K562 (cell line): Measurements from ENCODE around the gene CAPN10. TPM values are rescaled to one million over a fixed set of nuclear protein-coding genes. Genes with fewer than 3 reads are reported as not detected.

Experiments
- ATF4 ChIP-seq: fragments of 450-650 bp; formaldehyde crosslinking; IDR thresholded peaks from 2 replicates; pipeline ENCODE4 v1.4.0; 2022; ENCODE audit warnings: mild to moderate bottlenecking, moderate library complexity
- ETV5 ChIP-seq: sonication (generic); formaldehyde crosslinking; IDR thresholded peaks from 2 replicates; pipeline ENCODE4 v1.4.0; 2020; ENCODE audit warnings: low read depth, mild to moderate bottlenecking, missing genetic modification reagents
- FOSL1 ChIP-seq: fragments of 200-800 bp; sonication (Bioruptor generic); conservative IDR thresholded peaks from 2 replicates; pipeline ENCODE4 v1.6.1; 2016; ENCODE audit warnings: missing genetic modification characterization, missing compliant biosample characterization
- FOXA1 ChIP-seq: fragments of 450-650 bp; IDR thresholded peaks from 2 replicates; pipeline ENCODE4 v1.6.1; 2016; ENCODE audit warnings: mild to moderate bottlenecking, borderline replicate concordance
- FOXM1 ChIP-seq, 2 experiments: fragments of 450-650 bp in 1 of 2; sonication (generic) in 1 of 2; formaldehyde crosslinking in 1 of 2; IDR thresholded peaks; 2 replicates each; pipeline versions ENCODE4 v1.6.1 to v1.9.0; 2017 to 2022; ENCODE audit warnings: low read depth in 2 of 2, mild to moderate bottlenecking in 2 of 2, missing genetic modification reagents in 1 of 2, moderate library complexity in 1 of 2
- FUS ChIP-seq: fragments of 200-400 bp; formaldehyde crosslinking; optimal IDR thresholded peaks from 2 replicates; pipeline ENCODE3; 2017; ENCODE audit warnings: low read depth, low read length
- HBP1 ChIP-seq: fragments of 450-650 bp; formaldehyde crosslinking; IDR thresholded peaks from 2 replicates; pipeline ENCODE4 v1.4.0; 2022; ENCODE audit warnings: missing genetic modification characterization
- HDGF ChIP-seq: fragments of 450-650 bp; IDR thresholded peaks from 2 replicates; pipeline ENCODE4 v1.6.1; 2016
- HSF4 ChIP-seq: fragments of 250-450 bp; sonication (Bioruptor Pico); IDR thresholded peaks from 2 replicates; pipeline ENCODE4 v2.1.2; 2022; ENCODE audit warnings: mild to moderate bottlenecking, moderate library complexity, borderline replicate concordance
- JUNB ChIP-seq: fragments of 450-650 bp; formaldehyde crosslinking; conservative IDR thresholded peaks from 2 replicates; pipeline ENCODE4 v1.4.0; 2020; ENCODE audit warnings: mild to moderate bottlenecking
- JUND ChIP-seq, 2 experiments: IDR thresholded peaks; 2 replicates in 1 of 2; 3 replicates in 1 of 2; pipeline ENCODE4 v1.6.1; 2011; ENCODE audit warnings: borderline replicate concordance in 2 of 2, low read depth in 2 of 2, low read length in 2 of 2, improper control_type of control experiment in 1 of 2, missing biosample characterization in 1 of 2, missing genetic modification characterization in 1 of 2, missing genetic modification reagents in 1 of 2
- KAT8 ChIP-seq: fragments of 450-650 bp; IDR thresholded peaks from 2 replicates; pipeline ENCODE4 v1.6.1; 2016; ENCODE audit warnings: low read depth, mild to moderate bottlenecking
- MECOM ChIP-seq: fragments of 250-450 bp; sonication (Bioruptor Pico); IDR thresholded peaks from 2 replicates; pipeline ENCODE4 v1.8.0; 2022; ENCODE audit warnings: inconsistent platforms
- MEIS2 ChIP-seq: fragments of 450-650 bp; IDR thresholded peaks from 2 replicates; pipeline ENCODE4 v1.6.1; 2014; ENCODE audit warnings: mild to moderate bottlenecking; ENCODE audit not compliant: partially characterized antibody
- NONO ChIP-seq, 2 experiments: fragments of 200-400 bp in 1 of 2; fragments of 450-650 bp in 1 of 2; formaldehyde crosslinking in 1 of 2; IDR thresholded peaks; 2 replicates each; pipeline ENCODE4 v1.6.1; 2017; ENCODE audit warnings: low read depth in 2 of 2, mild to moderate bottlenecking in 2 of 2, moderate library complexity in 2 of 2, low read length in 1 of 2
- PCBP1 ChIP-seq: fragments of 200-400 bp; formaldehyde crosslinking; IDR thresholded peaks from 2 replicates; pipeline ENCODE4 v1.6.1; 2018; ENCODE audit warnings: mild to moderate bottlenecking, low read depth, low read length; ENCODE audit not compliant: poor library complexity, severe bottlenecking
- PYGO2 ChIP-seq: fragments of 450-650 bp; IDR thresholded peaks from 2 replicates; pipeline ENCODE4 v1.6.1; 2016; ENCODE audit warnings: mild to moderate bottlenecking, missing genetic modification characterization, moderate library complexity, missing compliant biosample characterization
- RBM15 ChIP-seq: fragments of 200-400 bp; formaldehyde crosslinking; IDR thresholded peaks from 2 replicates; pipeline ENCODE4 v1.6.1; 2018; ENCODE audit warnings: mild to moderate bottlenecking, low read length, moderate library complexity; ENCODE audit not compliant: insufficient read depth
- RBM25 ChIP-seq: fragments of 200-400 bp; formaldehyde crosslinking; IDR thresholded peaks from 2 replicates; pipeline ENCODE4 v1.6.1; 2018; ENCODE audit warnings: low read length, low read depth, moderate library complexity; ENCODE audit not compliant: severe bottlenecking
- RFX5 ChIP-seq: IDR thresholded peaks from 2 replicates; pipeline ENCODE4 v1.6.1; 2011; ENCODE audit warnings: low read depth, mild to moderate bottlenecking, improper control_type of control experiment, low read length
- TAF1 ChIP-seq: IDR thresholded peaks from 2 replicates; pipeline ENCODE4 v1.6.1; 2011; ENCODE audit warnings: mild to moderate bottlenecking, low read length, moderate library complexity; ENCODE audit not compliant: insufficient read depth, control insufficient read depth, severe bottlenecking; ENCODE audit errors: extremely low read depth
- TAL1 ChIP-seq: fragments of 450-650 bp; IDR thresholded peaks from 2 replicates; pipeline ENCODE4 v1.6.1; 2016; ENCODE audit warnings: mild to moderate bottlenecking
- TCF3 ChIP-seq: sonication (generic); formaldehyde crosslinking; IDR thresholded peaks from 2 replicates; pipeline ENCODE4 v1.4.0; 2020; ENCODE audit warnings: mild to moderate bottlenecking, missing genetic modification reagents
- ZNF212 ChIP-seq: fragments of 450-650 bp; formaldehyde crosslinking; IDR thresholded peaks from 2 replicates; pipeline ENCODE4 v1.4.0; 2020; ENCODE audit warnings: mild to moderate bottlenecking
- ZNF224 ChIP-seq: sonication (generic); formaldehyde crosslinking; IDR thresholded peaks from 2 replicates; pipeline ENCODE4 v1.8.0; 2022; ENCODE audit warnings: mild to moderate bottlenecking, missing genetic modification reagents
- ZNF444 ChIP-seq: fragments of 250-450 bp; sonication (Bioruptor Pico); IDR thresholded peaks from 2 replicates; pipeline ENCODE4 v1.4.0; 2020; ENCODE audit warnings: mild to moderate bottlenecking, moderate library complexity
- ZNF778 ChIP-seq: fragments of 450-650 bp; formaldehyde crosslinking; IDR thresholded peaks from 2 replicates; pipeline ENCODE4 v1.4.0; 2020; ENCODE audit warnings: mild to moderate bottlenecking, moderate library complexity
- polyA plus RNA-seq, 8 experiments: library from polyadenylated mRNA; depleted of rRNA in 4 of 8; stranded (reverse) in 5 of 8; unstranded in 3 of 8; fragments of >200 nt; fragmentation: Nextera tagmentation in 2 of 8; fragmentation: Illumina TruSeq in 1 of 8; extraction: Ambion mirVana in 2 of 8; extraction: Trizol in 1 of 8; gene quantifications; 2 replicates each; pipeline versions ENCODE4 v1.2.1 to v1.2.3, GENCODE V29; 2011 to 2014; ENCODE audit warnings: inconsistent platforms in 1 of 8, missing spikeins in 1 of 8
- total RNA-seq, 7 experiments: library from RNA; depleted of rRNA in 6 of 7; stranded (reverse); fragments of >200 nt in 6 of 7; fragmentation: Illumina TruSeq in 2 of 7; extraction: Trizol in 2 of 7; gene quantifications; 2 replicates each; pipeline versions ENCODE4 v1.2.1 to v1.2.3, GENCODE V29; 2011 to 2021; ENCODE audit warnings: low replicate concordance in 1 of 7

Gene CAPN10
- total and polyA plus RNA-seq, 9 of the 15 experiments (the other 6 are each of a cell fraction or from before 2014, with no cell fraction given), result 0.08 to 26.1 (median 8.4) TPM

GRCh38 chr2:240565333-240566202, 21.0 kb upstream of the CAPN10 start (continued):
- no peak for TF ChIP-seq ZNF224
- no peak for TF ChIP-seq FOXA1
- no peak for TF ChIP-seq RFX5
- no peak for TF ChIP-seq RBM15
- peak; percentile 90 for TF ChIP-seq TCF3 (CRISPR knock-in tag)
- no peak for TF ChIP-seq HBP1 (CRISPR knock-in tag)
- TF ChIP-seq JUND (IDR thresholded peaks at IDR 0.05; ENCODE audit: borderline replicate concordance, low read depth, low read length), result peak; percentile 99
- TF ChIP-seq JUND (tag; IDR thresholded peaks at IDR 0.05; ENCODE audit: borderline replicate concordance, low read depth, low read length), result peak; percentile 97; the same call in 2 of the 3 replicates
- no peak for TF ChIP-seq NONO (IDR thresholded peaks at IDR 0.05; ENCODE audit: low read depth in 2 of 2, low read length in 1 of 2)
- no peak for TF ChIP-seq PYGO2 (tag)
- TF ChIP-seq ATF4 (CRISPR knock-in tag), result peak; percentile 83
- no peak for TF ChIP-seq ZNF444 (CRISPR knock-in tag)
- no peak for TF ChIP-seq MECOM
- no peak for TF ChIP-seq RBM25
- TF ChIP-seq TAF1, result peak; percentile 70
- no peak for TF ChIP-seq ETV5 (CRISPR knock-in tag)
- no peak for TF ChIP-seq HSF4
- TF ChIP-seq PCBP1, result peak; percentile 60
- peak; percentile 45; the same call in 1 of the 2 replicates for TF ChIP-seq JUNB (CRISPR knock-in tag)
- TF ChIP-seq FUS, result no peak
- no peak for TF ChIP-seq ZNF778 (CRISPR knock-in tag)
- TF ChIP-seq FOXM1 (IDR thresholded peaks at IDR 0.05; ENCODE audit: low read depth), result no peak
- no peak for TF ChIP-seq FOXM1 (CRISPR knock-in tag; IDR thresholded peaks at IDR 0.05; ENCODE audit: low read depth)
- peak; percentile 22 for TF ChIP-seq MEIS2
- 0 out of 2 replicates have a peak, but pooled peaks have one; percentile 62 for TF ChIP-seq HDGF
- no peak for TF ChIP-seq KAT8
- no peak for TF ChIP-seq ZNF212
- TF ChIP-seq FOSL1 (tag), result peak; percentile 96
- peak; percentile 78 for TF ChIP-seq TAL1
